ENCODE data around the gene FANCL.

DNA sequence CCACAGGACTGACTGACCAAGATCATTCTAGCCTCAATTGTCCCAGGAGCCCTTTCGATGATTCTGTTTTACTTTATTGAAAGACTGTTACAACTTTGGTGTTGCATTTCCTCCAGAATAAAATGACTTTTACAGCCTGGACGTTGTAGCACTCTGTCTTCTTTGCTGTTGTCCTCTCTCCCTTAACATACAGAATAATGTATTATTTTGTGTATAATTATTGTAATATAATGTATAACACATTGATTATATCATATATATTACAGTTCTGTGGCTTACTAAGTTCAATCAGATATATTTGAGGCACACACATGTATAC, 380 bp upstream of the FANCL start:
- TF ChIP-seq, protein P1, sequence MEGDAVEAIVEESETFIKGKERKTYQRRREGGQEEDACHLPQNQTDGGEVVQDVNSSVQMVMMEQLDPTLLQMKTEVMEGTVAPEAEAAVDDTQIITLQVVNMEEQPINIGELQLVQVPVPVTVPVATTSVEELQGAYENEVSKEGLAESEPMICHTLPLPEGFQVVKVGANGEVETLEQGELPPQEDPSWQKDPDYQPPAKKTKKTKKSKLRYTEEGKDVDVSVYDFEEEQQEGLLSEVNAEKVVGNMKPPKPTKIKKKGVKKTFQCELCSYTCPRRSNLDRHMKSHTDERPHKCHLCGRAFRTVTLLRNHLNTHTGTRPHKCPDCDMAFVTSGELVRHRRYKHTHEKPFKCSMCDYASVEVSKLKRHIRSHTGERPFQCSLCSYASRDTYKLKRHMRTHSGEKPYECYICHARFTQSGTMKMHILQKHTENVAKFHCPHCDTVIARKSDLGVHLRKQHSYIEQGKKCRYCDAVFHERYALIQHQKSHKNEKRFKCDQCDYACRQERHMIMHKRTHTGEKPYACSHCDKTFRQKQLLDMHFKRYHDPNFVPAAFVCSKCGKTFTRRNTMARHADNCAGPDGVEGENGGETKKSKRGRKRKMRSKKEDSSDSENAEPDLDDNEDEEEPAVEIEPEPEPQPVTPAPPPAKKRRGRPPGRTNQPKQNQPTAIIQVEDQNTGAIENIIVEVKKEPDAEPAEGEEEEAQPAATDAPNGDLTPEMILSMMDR (conservative IDR thresholded peaks at IDR 0.05 in 1 of 2, IDR thresholded peaks at IDR 0.05 in 1 of 2; ENCODE audit: extremely low read depth in 1 of 2, insufficient read depth in 1 of 2, low read depth in 1 of 2, low read length in 2 of 2) = no peak
- no peak for TF ChIP-seq EZH2 (IDR thresholded peaks at IDR 0.05; ENCODE audit: borderline replicate concordance, low read length)
